Prostate gland (tissue), 2 donors: ENCODE data around the gene CREB5. TPM values are rescaled to one million over a fixed set of nuclear protein-coding genes. Genes with fewer than 3 reads are reported as not detected.

Experiments used
- DNase-seq: peaks from one replicate; pipeline ENCODE4 v3.0.0-alpha.2; 2019; ENCODE audit warnings: low spot score
- H3K27ac ChIP-seq, 2 donors: fragments of 200-600 bp; sonication (generic); 2 replicates each; pipeline ENCODE4 v1.5.1; 2017 to 2019
- H3K27me3 ChIP-seq: fragments of 200-600 bp; sonication (generic); replicated peaks from 2 replicates; pipeline ENCODE4 v1.5.1; 2019; ENCODE audit not compliant: insufficient read depth
- H3K36me3 ChIP-seq, 2 donors: fragments of 200-600 bp; sonication (generic); 1 replicate in 1 of 2; 2 replicates in 1 of 2; pipeline versions ENCODE4 v1.5.1 to v1.8.1; 2017 to 2019
- H3K4me1 ChIP-seq: fragments of 200-600 bp; sonication (generic); replicated peaks from 2 replicates; pipeline ENCODE4 v1.5.1; 2019
- H3K4me3 ChIP-seq, 2 donors: fragments of 200-600 bp; sonication (generic); 2 replicates each; pipeline ENCODE4 v1.5.1; 2017 to 2019
- H3K9me3 ChIP-seq: fragments of 200-600 bp; sonication (generic); 2 replicates; pipeline ENCODE4 v1.5.1; 2017
- POLR2A ChIP-seq: fragments of 450-650 bp; IDR thresholded peaks from one replicate; pipeline ENCODE4 v1.6.1; 2016; ENCODE audit warnings: antibody characterized with exemption, mild to moderate bottlenecking
- POLR2AphosphoS5 ChIP-seq: sonication (generic); formaldehyde crosslinking; IDR thresholded peaks from one replicate; pipeline ENCODE4 v1.6.1; 2017; ENCODE audit warnings: antibody characterized with exemption
- WGBS: methylation state at CpG from one replicate; pipeline ENCODE4 v1.1.5; 2018; 5-methylcytosine and 5-hydroxymethylcytosine counted together
- intact Hi-C: fragments of 100-400 bp; cut with DNase I; formaldehyde crosslinking; loops from one replicate; pipeline ENCODE4 v1.14.2; 2022
- total RNA-seq, 2 donors: library from RNA; depleted of rRNA; stranded (reverse); fragments of >200 nt; gene quantifications; one replicate each; pipeline ENCODE4 v1.1.0, GENCODE V29; 2016
- TF ChIP-seq, protein P1 (sequence below), 4 experiments: fragments of 200-600 bp in 2 of 4; fragments of 450-650 bp in 2 of 4; sonication (generic) in 2 of 4; IDR thresholded peaks; 1 replicate in 3 of 4; 2 replicates in 1 of 4; pipeline ENCODE4 v1.5.1; 2016 to 2019; ENCODE audit warnings: antibody characterized with exemption in 4 of 4, mild to moderate bottlenecking in 2 of 4, moderate library complexity in 2 of 4

Gene CREB5
- total RNA-seq, 2 donors from 2014 or later: 0.46 to 3.4 TPM

DNA sequence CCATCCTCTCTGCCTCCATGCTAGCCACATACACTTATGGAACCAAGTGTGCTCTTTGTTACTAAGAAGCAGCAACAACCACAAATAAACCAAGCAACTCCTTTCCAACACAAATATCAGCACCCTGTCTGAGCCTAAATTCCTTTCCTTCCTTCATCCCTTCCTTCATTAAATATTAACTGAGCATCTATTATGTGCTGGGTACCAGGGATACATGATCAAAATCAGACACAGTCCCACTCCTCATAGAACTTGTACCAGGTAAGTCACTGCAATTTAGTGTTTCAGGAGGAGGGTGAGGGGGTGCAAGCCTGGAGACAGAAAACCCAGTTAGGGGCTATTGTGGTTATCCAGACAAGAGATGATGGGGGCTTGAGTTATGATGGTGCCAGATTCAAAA lies 10.8 kb downstream of the CREB5 start:
- intact Hi-C loops: no loop called here
- DNase-seq: no peak
- H3K9me3 ChIP-seq: no peaks in the 10 kb centered on the region
- no peak overlapping the region for H3K4me3 ChIP-seq
- no peaks in the 10 kb centered on the region for H3K27me3 ChIP-seq
- no peak for TF ChIP-seq POLR2AphosphoS5
- H3K4me1 ChIP-seq: no peaks in the 10 kb centered on the region
- no peaks in the 10 kb centered on the region for H3K36me3 ChIP-seq
- no peak overlapping the region for H3K27ac ChIP-seq

DNA sequence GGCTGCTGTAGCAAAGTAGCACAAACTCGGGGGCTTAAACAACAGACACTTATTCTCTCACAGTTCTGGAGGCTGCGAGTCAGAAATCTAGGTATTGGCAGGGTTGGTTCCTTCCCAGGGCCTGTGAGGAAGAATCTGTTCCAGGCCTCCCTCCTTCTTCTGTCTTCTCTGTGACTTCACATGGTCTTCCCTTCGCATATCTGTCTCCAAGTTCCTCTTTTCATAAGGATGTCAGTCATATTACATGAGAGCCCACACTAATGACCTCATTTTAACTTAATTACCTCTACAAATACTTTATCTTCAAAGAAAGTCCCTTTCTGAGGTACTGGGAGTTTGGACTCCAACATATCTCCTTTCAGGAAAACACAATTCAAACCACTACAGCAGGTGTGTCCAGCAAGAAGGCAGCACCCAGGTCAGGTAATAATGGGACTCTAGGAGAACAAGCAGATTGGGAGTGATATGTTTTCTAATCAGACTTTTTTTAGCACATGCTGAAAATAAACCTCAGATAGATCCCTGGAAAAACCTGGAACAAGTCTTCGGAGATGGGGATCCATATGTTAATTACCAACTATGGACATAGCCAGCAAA lies 11.7 kb downstream of the CREB5 start:
- no peak overlapping the region for H3K27ac ChIP-seq
- no peak for DNase-seq
- H3K36me3 ChIP-seq: no peaks in the 10 kb centered on the region
- no peaks in the 10 kb centered on the region for H3K9me3 ChIP-seq
- H3K4me1 ChIP-seq: no peaks in the 10 kb centered on the region
- 92% methylated on average over 4 of the region's 4 CpGs for WGBS
- H3K4me3 ChIP-seq: no peak overlapping the region
- intact Hi-C loops: no loop called here
- TF ChIP-seq, protein P1, sequence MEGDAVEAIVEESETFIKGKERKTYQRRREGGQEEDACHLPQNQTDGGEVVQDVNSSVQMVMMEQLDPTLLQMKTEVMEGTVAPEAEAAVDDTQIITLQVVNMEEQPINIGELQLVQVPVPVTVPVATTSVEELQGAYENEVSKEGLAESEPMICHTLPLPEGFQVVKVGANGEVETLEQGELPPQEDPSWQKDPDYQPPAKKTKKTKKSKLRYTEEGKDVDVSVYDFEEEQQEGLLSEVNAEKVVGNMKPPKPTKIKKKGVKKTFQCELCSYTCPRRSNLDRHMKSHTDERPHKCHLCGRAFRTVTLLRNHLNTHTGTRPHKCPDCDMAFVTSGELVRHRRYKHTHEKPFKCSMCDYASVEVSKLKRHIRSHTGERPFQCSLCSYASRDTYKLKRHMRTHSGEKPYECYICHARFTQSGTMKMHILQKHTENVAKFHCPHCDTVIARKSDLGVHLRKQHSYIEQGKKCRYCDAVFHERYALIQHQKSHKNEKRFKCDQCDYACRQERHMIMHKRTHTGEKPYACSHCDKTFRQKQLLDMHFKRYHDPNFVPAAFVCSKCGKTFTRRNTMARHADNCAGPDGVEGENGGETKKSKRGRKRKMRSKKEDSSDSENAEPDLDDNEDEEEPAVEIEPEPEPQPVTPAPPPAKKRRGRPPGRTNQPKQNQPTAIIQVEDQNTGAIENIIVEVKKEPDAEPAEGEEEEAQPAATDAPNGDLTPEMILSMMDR (IDR thresholded peaks at IDR 0.05): no peak
- TF ChIP-seq POLR2AphosphoS5: no peak
- no peak for TF ChIP-seq POLR2A
- no peaks in the 10 kb centered on the region for H3K27me3 ChIP-seq

DNA sequence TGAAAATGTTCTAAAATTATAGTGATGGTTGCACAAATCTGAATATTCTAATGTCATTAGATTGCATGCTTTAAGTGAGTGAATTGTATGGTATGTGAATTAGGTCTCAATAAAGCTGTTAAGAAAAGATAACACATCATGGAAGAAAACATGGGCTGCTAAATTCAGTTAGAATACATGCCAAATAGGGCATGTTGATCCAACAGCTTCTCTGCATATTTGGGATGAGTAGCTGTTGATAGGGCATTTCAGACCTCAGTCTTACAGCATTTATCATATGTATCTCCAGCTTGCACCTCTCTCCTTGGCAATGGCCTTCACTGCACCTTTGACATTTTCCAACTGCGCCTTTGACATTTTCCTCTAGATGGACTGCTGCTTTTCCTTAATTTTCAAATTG lies 13.2 kb downstream of the CREB5 start:
- Histone ChIP-seq H3K4me3 (no peak overlapping the region), H3K36me3 (no peaks in the 10 kb centered on the region), H3K9me3 (no peaks in the 10 kb centered on the region), H3K27me3 (no peaks in the 10 kb centered on the region), H3K4me1 (no peaks in the 10 kb centered on the region), H3K27ac (no peak overlapping the region)
- intact Hi-C loops: no loop called here
- DNase-seq: no peak
- TF ChIP-seq, protein P1 (IDR thresholded peaks at IDR 0.05): no peak
- no peak for TF ChIP-seq POLR2A
- 100% methylated on average over 1 of the region's 1 CpG for WGBS

DNA sequence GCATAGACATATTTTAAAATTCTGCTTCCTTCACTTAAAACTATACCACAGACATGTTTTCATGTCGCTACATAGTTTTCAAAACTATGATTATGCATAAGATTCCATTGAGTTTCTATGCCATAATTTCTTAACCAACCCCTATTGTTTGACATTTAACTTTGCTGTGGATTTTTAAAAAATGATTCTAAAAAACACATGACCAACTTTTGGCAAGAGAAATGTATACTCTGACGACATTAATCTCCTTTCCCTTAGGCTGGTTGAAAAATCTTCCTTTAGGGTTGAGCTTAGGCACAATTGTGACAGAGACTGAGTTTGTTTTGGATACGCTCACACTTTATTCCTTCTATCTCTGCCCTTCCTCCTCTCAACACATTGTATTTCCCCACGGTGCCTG lies 14.9 kb downstream of the CREB5 start:
- TF ChIP-seq, protein P1 (IDR thresholded peaks at IDR 0.05): no peak
- no peak for TF ChIP-seq POLR2AphosphoS5
- TF ChIP-seq POLR2A: no peak
- DNase-seq: no peak
- H3K27me3 ChIP-seq: no peaks in the 10 kb centered on the region
- 68% methylated on average over 4 of the region's 4 CpGs for WGBS
- intact Hi-C loops: no loop called here
- H3K9me3 ChIP-seq: no peaks in the 10 kb centered on the region
- no peak overlapping the region for H3K27ac ChIP-seq
- no peaks in the 10 kb centered on the region for H3K4me1 ChIP-seq
- H3K36me3 ChIP-seq: no peaks in the 10 kb centered on the region
- H3K4me3 ChIP-seq: no peak overlapping the region

DNA sequence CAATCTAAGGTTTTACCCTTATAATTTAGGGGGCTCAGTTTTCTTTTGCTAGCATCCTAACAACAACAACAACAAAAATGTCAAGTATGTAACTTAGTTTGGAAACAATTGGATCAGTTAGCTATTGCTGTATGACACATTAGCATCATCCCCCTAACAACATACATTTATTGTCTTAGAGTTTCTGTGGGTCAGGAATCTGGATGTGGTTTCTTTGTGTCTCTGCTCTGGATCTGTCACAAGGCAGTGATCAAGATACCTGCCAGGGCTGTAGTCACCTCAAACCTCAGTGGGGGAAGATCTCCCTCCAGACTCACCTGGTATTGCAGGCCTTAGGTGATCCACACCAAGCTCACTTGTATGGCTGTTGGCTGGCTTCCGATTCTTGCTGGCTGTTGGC lies 18.3 kb downstream of the CREB5 start:
- intact Hi-C loops: no loop called here
- TF ChIP-seq, protein P1 (IDR thresholded peaks at IDR 0.05): no peak
- TF ChIP-seq POLR2AphosphoS5: no peak
- TF ChIP-seq POLR2A: no peak
- Histone ChIP-seq H3K27ac (no peak overlapping the region), H3K36me3 (no peaks in the 10 kb centered on the region), H3K4me1 (no peaks in the 10 kb centered on the region), H3K9me3 (no peaks in the 10 kb centered on the region), H3K4me3 (no peak overlapping the region), H3K27me3 (no peaks in the 10 kb centered on the region)
- no peak for DNase-seq
- 93% methylated on average over 1 of the region's 1 CpG for WGBS
